ENCODE data around the gene LRTM1. TPM values are rescaled to one million over a fixed set of nuclear protein-coding genes. Genes with fewer than 3 reads are reported as not detected.

The LRTM1 gene
- total RNA-seq, 1 experiment from 2014 or later, result not detected

- TF ChIP-seq REST (IDR thresholded peaks at IDR 0.05; ENCODE audit: low read depth) (no peak), EGR1 (IDR thresholded peaks at IDR 0.05; ENCODE audit: low read depth) (no peak), POLR2AphosphoS5 (IDR thresholded peaks at IDR 0.05; ENCODE audit: low read depth, low read length) (no peak), POLR2A (IDR thresholded peaks at IDR 0.05; ENCODE audit: borderline replicate concordance, extremely low read depth, insufficient read depth, insufficient read length) (no peak)
These were observed 50.1 kb downstream of the LRTM1 start (continued) for GRCh38 chr3:54877730-54878129.

GRCh38 chr3:54876694-54877093 lies 51.2 kb downstream of the LRTM1 start:
- ChIA-PET CTCF (no interaction called here), RAD21 (ENCODE audit: low non-redundant PET in 1 of 2, low total read pairs in 2 of 2, uncharacterized antibody in 2 of 2, unreplicated experiment in 2 of 2) (no interaction called here), POLR2A (no interaction called here)
- Histone ChIP-seq H2AFZ (ENCODE audit: low read depth, low read length, poor library complexity, severe bottlenecking) (no peak overlapping the region), H3K9ac (ENCODE audit: low read length) (no peak overlapping the region), H3K4me1 (ENCODE audit: control insufficient read depth in 1 of 2, insufficient read depth in 2 of 2, low read length in 2 of 2) (no peaks in the 10 kb centered on the region), H3K27ac (ENCODE audit: low read depth, low read length) (no peak overlapping the region), H3K4me3 (replicated peaks in 1 of 2; ENCODE audit: low read depth in 1 of 2, low read length in 2 of 2) (no peak overlapping the region), H3K27me3 (ENCODE audit: insufficient read depth, low read length) (no peaks in the 10 kb centered on the region), H3K4me2 (ENCODE audit: low read length) (no peak overlapping the region), H3K36me3 (ENCODE audit: control insufficient read depth in 1 of 2, insufficient read depth in 2 of 2, low read length in 2 of 2) (no peaks in the 10 kb centered on the region), H4K20me1 (ENCODE audit: insufficient read depth) (no peaks in the 10 kb centered on the region), H3K9me2 (ENCODE audit: insufficient read depth) (no peaks in the 10 kb centered on the region), H3K9me3 (ENCODE audit: control insufficient read depth in 1 of 2, insufficient read depth in 1 of 2, low read depth in 1 of 2, low read length in 2 of 2) (no peaks in the 10 kb centered on the region; a peak in 1 of 4 replicates), H3K79me2 (ENCODE audit: insufficient read depth, low read length) (no peaks in the 10 kb centered on the region)
- ATAC-seq, result no peak
- TF ChIP-seq RAD21 (IDR thresholded peaks at IDR 0.05; ENCODE audit: low read depth) (no peak), TCF7L2 (IDR thresholded peaks at IDR 0.05; ENCODE audit: borderline replicate concordance, extremely low read depth, insufficient read depth, insufficient read length) (no peak), REST (IDR thresholded peaks at IDR 0.05; ENCODE audit: low read depth) (no peak), CBX3 (IDR thresholded peaks at IDR 0.05; ENCODE audit: low read depth) (no peak), YY1 (IDR thresholded peaks at IDR 0.05; ENCODE audit: extremely low read depth, insufficient replicate concordance, low read depth, low read length) (no peak), EGR1 (IDR thresholded peaks at IDR 0.05; ENCODE audit: low read depth) (no peak), ZFX (IDR thresholded peaks at IDR 0.05) (no peak), SRF (IDR thresholded peaks at IDR 0.05; ENCODE audit: low read depth) (no peak), FOSL1 (IDR thresholded peaks at IDR 0.05; ENCODE audit: low read depth) (no peak), POLR2AphosphoS5 (IDR thresholded peaks at IDR 0.05; ENCODE audit: low read depth, low read length) (no peak), ZNF274 (IDR thresholded peaks at IDR 0.05; ENCODE audit: low read depth, low read length) (no peak)
- TF ChIP-seq, protein P1, sequence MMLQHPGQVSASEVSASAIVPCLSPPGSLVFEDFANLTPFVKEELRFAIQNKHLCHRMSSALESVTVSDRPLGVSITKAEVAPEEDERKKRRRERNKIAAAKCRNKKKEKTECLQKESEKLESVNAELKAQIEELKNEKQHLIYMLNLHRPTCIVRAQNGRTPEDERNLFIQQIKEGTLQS (IDR thresholded peaks at IDR 0.05), result no peak
- no peak for DNase-seq (ENCODE audit: low read depth, low spot score)
- intact Hi-C loops (cut with micrococcal nuclease), result no loop called here
- no TSS peak for BruUV-seq (replicated peaks)

Data from HCT116 (cell line).